Activated CD8-positive, alpha-beta memory T cell treated with anti-CD3 and anti-CD28 coated beads, Interleukin-2, amount 50 U/mL, for 48 hours (primary cell): ENCODE results near the gene SBK1.
"Not testable (repeated sequence)": the region's sequence is repeated elsewhere in the genome, so short reads cannot be mapped to it uniquely, and the experiment has no call there.

ENCODE experiments used
- DNase-seq: peaks from one replicate; pipeline ENCODE4 v3.0.0-alpha.2; 2020

The SBK1 gene

GRCh38 chr16:28291651-28292626, at the start of gene SBK1:
Gene SBK1, plus strand, starts transcription at chr16:28292525. Its CDS starts 24,867 bp downstream, at chr16:28317392.
- DNase-seq: peak; percentile 91

- not testable (repeated sequence) for DNase-seq
Observed at GRCh38 chr16:28249483-28249882, 42.8 kb upstream of the SBK1 start.

- no peak for DNase-seq
Observed at GRCh38 chr16:28250999-28251398, 41.3 kb upstream of the SBK1 start.

GRCh38 chr16:28254158-28254557, 38.2 kb upstream of the SBK1 start:
- no peak for DNase-seq

GRCh38 chr16:28255838-28256237, 36.5 kb upstream of the SBK1 start:
- no peak for DNase-seq

GRCh38 chr16:28257256-28257655, 35.1 kb upstream of the SBK1 start:
- DNase-seq: no peak

GRCh38 chr16:28258567-28258966, 33.8 kb upstream of the SBK1 start:
- DNase-seq: no peak

GRCh38 chr16:28259091-28259780, 33.1 kb upstream of the SBK1 start:
- DNase-seq: no peak

- DNase-seq: no peak
Observed at GRCh38 chr16:28259781-28260150, 32.6 kb upstream of the SBK1 start.

- no peak for DNase-seq
Observed at GRCh38 chr16:28260193-28260592, 32.1 kb upstream of the SBK1 start.

GRCh38 chr16:28261942-28262341, 30.4 kb upstream of the SBK1 start:
- DNase-seq: no peak

GRCh38 chr16:28263305-28263704, 29.0 kb upstream of the SBK1 start:
- no peak for DNase-seq

- no peak for DNase-seq
Observed at GRCh38 chr16:28264656-28265055, 27.7 kb upstream of the SBK1 start.

- no peak for DNase-seq
Observed at GRCh38 chr16:28265822-28266221, 26.5 kb upstream of the SBK1 start.

- DNase-seq: no peak
Observed at GRCh38 chr16:28267356-28267755, 25.0 kb upstream of the SBK1 start.

- no peak for DNase-seq
Observed at GRCh38 chr16:28273511-28273910, 18.8 kb upstream of the SBK1 start.

GRCh38 chr16:28274676-28275075, 17.6 kb upstream of the SBK1 start:
- DNase-seq: no peak

- DNase-seq: no peak
Observed at GRCh38 chr16:28276301-28276700, 16.0 kb upstream of the SBK1 start.

GRCh38 chr16:28277537-28278388, 14.6 kb upstream of the SBK1 start:
- peak; percentile 97 for DNase-seq

GRCh38 chr16:28279006-28279405, 13.3 kb upstream of the SBK1 start:
- no peak for DNase-seq

GRCh38 chr16:28280881-28281836, 11.2 kb upstream of the SBK1 start:
- no peak for DNase-seq

GRCh38 chr16:28282045-28282444, 10.3 kb upstream of the SBK1 start:
- DNase-seq: no peak
